H1 (cell line): ENCODE data around the gene TNFAIP2. TPM values are rescaled to one million over a fixed set of nuclear protein-coding genes. Genes with fewer than 3 reads are reported as not detected.

Experiments used
- CTCF ChIA-PET: fragments of 300-600 bp; sonication (Branson Sonifier 250); formaldehyde crosslinking; loops from one replicate; lab custom pipeline; 2021; ENCODE audit not compliant: partially characterized antibody; lab: Charles Lee
- POLR2A ChIA-PET: fragments of 300-600 bp; sonication (Branson Sonifier 250); formaldehyde crosslinking; loops from one replicate; lab custom pipeline; 2021; ENCODE audit warnings: inconsistent platforms; ENCODE audit not compliant: partially characterized antibody; lab: Charles Lee
- DNase-seq, 2 experiments: peaks; one replicate each; pipeline versions ENCODE4 v3.0.0 to v3.0.0-alpha.2; 2010 to 2022; ENCODE audit warnings: low spot score in 2 of 2, low read depth in 1 of 2, mixed read lengths in 1 of 2
- FAIRE-seq: peaks from 2 replicates; lab custom pipeline; 2011; peaks lifted over from hg19 to GRCh38; lab: Jason Lieb, UNC
- H2AFZ ChIP-seq: 2 replicates; pipeline ENCODE4 v1.8.1; 2012; ENCODE audit warnings: low read length, inconsistent platforms
- H2AK5ac ChIP-seq: 2 replicates; pipeline ENCODE4 v1.6.1; 2013; ENCODE audit warnings: low read depth, low read length
- H2BK120ac ChIP-seq: replicated peaks from 2 replicates; pipeline ENCODE3; 2013; ENCODE audit warnings: low read depth, low read length, inconsistent platforms
- H2BK12ac ChIP-seq: 2 replicates; pipeline ENCODE4 v1.6.1; 2013; ENCODE audit warnings: low read depth, low read length
- H2BK15ac ChIP-seq: 2 replicates; pipeline ENCODE4 v1.6.1; 2013; ENCODE audit warnings: low read length
- H2BK20ac ChIP-seq: 2 replicates; pipeline ENCODE4 v1.6.1; 2013; ENCODE audit warnings: low read length
- H2BK5ac ChIP-seq: 2 replicates; pipeline ENCODE4 v1.6.1; 2013; ENCODE audit warnings: low read depth, low read length
- H3K14ac ChIP-seq: 2 replicates; pipeline ENCODE4 v1.6.1; 2013; ENCODE audit warnings: inconsistent platforms; ENCODE audit not compliant: insufficient read length
- H3K18ac ChIP-seq: 2 replicates; pipeline ENCODE4 v1.6.1; 2013; ENCODE audit warnings: low read length; ENCODE audit errors: extremely low read depth
- H3K23ac ChIP-seq: 2 replicates; pipeline ENCODE4 v1.6.1; 2013; ENCODE audit warnings: inconsistent platforms; ENCODE audit not compliant: insufficient read length
- H3K23me2 ChIP-seq: 2 replicates; pipeline ENCODE4 v1.6.1; 2013; ENCODE audit warnings: low read depth, low read length
- H3K27ac ChIP-seq: 2 replicates; pipeline ENCODE4 v1.6.1; 2011; ENCODE audit warnings: low read depth, low read length, inconsistent platforms
- H3K27me3 ChIP-seq, 4 experiments: replicated peaks in 1 of 4; 1 replicate in 1 of 4; 2 replicates in 3 of 4; pipeline versions ENCODE4 v1.6.1 to v1.8.1; 2011 to 2013; ENCODE audit warnings: low read length in 3 of 4, mild to moderate bottlenecking in 3 of 4, inconsistent platforms in 2 of 4, mixed read lengths in 2 of 4, moderate library complexity in 1 of 4; ENCODE audit not compliant: control insufficient read depth in 3 of 4, insufficient read depth in 3 of 4; ENCODE audit errors: extremely low read depth in 1 of 4
- H3K36me3 ChIP-seq, 4 experiments: 2 replicates each; pipeline versions ENCODE4 v1.6.1 to v1.8.1; 2011 to 2013; ENCODE audit warnings: mild to moderate bottlenecking in 4 of 4, low read length in 3 of 4, moderate library complexity in 2 of 4, control low read depth in 1 of 4, inconsistent platforms in 1 of 4; ENCODE audit not compliant: insufficient read depth in 4 of 4, control insufficient read depth in 2 of 4
- H3K4ac ChIP-seq: replicated peaks from 2 replicates; pipeline ENCODE3; 2013; ENCODE audit warnings: low read length, low read depth, mixed read lengths, inconsistent platforms; ENCODE audit not compliant: insufficient read length
- H3K4me1 ChIP-seq, 4 experiments: replicated peaks in 1 of 4; 1 replicate in 1 of 4; 2 replicates in 3 of 4; pipeline versions ENCODE4 v1.6.1 to v1.8.1; 2011 to 2013; ENCODE audit warnings: low read length in 3 of 4, inconsistent platforms in 2 of 4, mixed read lengths in 1 of 4; ENCODE audit not compliant: insufficient read depth in 4 of 4, control insufficient read depth in 3 of 4
- H3K4me2 ChIP-seq, 2 experiments: 2 replicates each; pipeline versions ENCODE4 v1.6.1 to v1.8.1; 2011 to 2013; ENCODE audit warnings: low read depth in 2 of 2, low read length in 2 of 2, control low read depth in 1 of 2, inconsistent platforms in 1 of 2, mild to moderate bottlenecking in 1 of 2; ENCODE audit not compliant: insufficient read depth in 1 of 2
- H3K4me3 ChIP-seq, 4 experiments: fragments of 200-600, 300-600 bp in 1 of 4; sonication (generic), shearing (Covaris generic), sonication (Bioruptor Twin) in 1 of 4; 2 replicates each; pipeline versions ENCODE4 v1.5.1 to v1.8.1; 2011 to 2016; ENCODE audit warnings: low read length in 4 of 4, low read depth in 3 of 4, control low read depth in 2 of 4, inconsistent platforms in 2 of 4, mild to moderate bottlenecking in 2 of 4, mixed read lengths in 1 of 4, moderate library complexity in 1 of 4; ENCODE audit not compliant: insufficient read depth in 2 of 4; ENCODE audit errors: extremely low read depth in 1 of 4
- H3K56ac ChIP-seq: replicated peaks from 2 replicates; pipeline ENCODE3; 2013; ENCODE audit warnings: low read depth, mild to moderate bottlenecking, mixed read lengths, low read length, inconsistent platforms; ENCODE audit not compliant: insufficient read length
- H3K79me1 ChIP-seq: 2 replicates; pipeline ENCODE4 v1.6.1; 2013; ENCODE audit warnings: low read depth, low read length, control low read depth
- H3K79me2 ChIP-seq, 2 experiments: 2 replicates each; pipeline versions ENCODE4 v1.6.1 to v1.8.1; 2012 to 2013; ENCODE audit warnings: low read length in 2 of 2, mild to moderate bottlenecking in 2 of 2, inconsistent platforms in 1 of 2; ENCODE audit not compliant: insufficient read depth in 2 of 2, control insufficient read depth in 1 of 2
- H3K9ac ChIP-seq, 4 experiments: replicated peaks in 1 of 4; 1 replicate in 1 of 4; 2 replicates in 3 of 4; pipeline versions ENCODE4 v1.6.1 to v1.8.1; 2011 to 2013; ENCODE audit warnings: low read depth in 3 of 4, low read length in 3 of 4, control low read depth in 2 of 4, mild to moderate bottlenecking in 2 of 4, moderate library complexity in 2 of 4, inconsistent platforms in 1 of 4; ENCODE audit errors: extremely low read depth in 1 of 4
- H3K9me3 ChIP-seq, 2 experiments: 2 replicates each; pipeline versions ENCODE4 v1.6.1 to v1.8.1; 2012 to 2013; ENCODE audit warnings: mild to moderate bottlenecking in 2 of 2, moderate library complexity in 2 of 2, control low read depth in 1 of 2, inconsistent platforms in 1 of 2, low read depth in 1 of 2, low read length in 1 of 2, mixed read lengths in 1 of 2; ENCODE audit not compliant: insufficient read depth in 2 of 2
- H4K20me1 ChIP-seq, 2 experiments: replicated peaks in 1 of 2; 2 replicates each; pipeline versions ENCODE3 to v1.8.1; 2011 to 2013; ENCODE audit warnings: inconsistent platforms in 2 of 2, low read length in 2 of 2, mild to moderate bottlenecking in 1 of 2; ENCODE audit not compliant: insufficient read depth in 2 of 2, control insufficient read depth in 1 of 2
- H4K5ac ChIP-seq: 2 replicates; pipeline ENCODE4 v1.6.1; 2013; ENCODE audit warnings: low read length, low read depth, mixed read lengths, inconsistent platforms; ENCODE audit not compliant: insufficient read length
- H4K8ac ChIP-seq: 2 replicates; pipeline ENCODE4 v1.8.0; 2013; ENCODE audit warnings: mild to moderate bottlenecking, moderate library complexity, low read length, inconsistent platforms; ENCODE audit not compliant: insufficient read depth; ENCODE audit errors: extremely low read depth
- H4K91ac ChIP-seq: replicated peaks from 2 replicates; pipeline ENCODE3; 2013; ENCODE audit warnings: low read length, mixed read lengths, inconsistent platforms; ENCODE audit not compliant: insufficient read length
- GABPA ChIP-seq: IDR thresholded peaks from 2 replicates; pipeline ENCODE4 v1.6.1; 2011; ENCODE audit warnings: mild to moderate bottlenecking, low read length, moderate library complexity, borderline replicate concordance; ENCODE audit not compliant: insufficient read depth
- KDM4A ChIP-seq: IDR thresholded peaks from one replicate; pipeline ENCODE4 v1.7.1; 2012; ENCODE audit warnings: low read depth, mild to moderate bottlenecking, moderate library complexity, low read length, inconsistent platforms; ENCODE audit not compliant: severe bottlenecking
- MAFK ChIP-seq: IDR thresholded peaks from 2 replicates; pipeline ENCODE4 v1.6.1; 2012; ENCODE audit warnings: low read depth, mild to moderate bottlenecking, improper control_type of control experiment, low read length
- RBBP5 ChIP-seq: IDR thresholded peaks from 2 replicates; pipeline ENCODE4 v1.7.1; 2012; ENCODE audit warnings: low read depth, mild to moderate bottlenecking, inconsistent platforms, low read length, moderate library complexity, borderline replicate concordance
- WGBS, 2 experiments: shearing (Covaris generic) in 1 of 2; methylation state at CpG; one replicate each; pipeline versions ENCODE4 v1.1.6 to v1.1.7; 2013 to 2015; ENCODE audit warnings: low lambda C conversion rate in 2 of 2, mixed read lengths in 2 of 2, inconsistent platforms in 1 of 2, low coverage in 1 of 2, missing lambda C conversion rate in 1 of 2; ENCODE audit not compliant: insufficient replicate concordance in 2 of 2, insufficient coverage in 1 of 2, insufficient read length in 1 of 2; ENCODE audit errors: extremely low coverage in 1 of 2, missing lambda C conversion rate in 1 of 2; 5-methylcytosine and 5-hydroxymethylcytosine counted together
- polyA plus RNA-seq, 7 experiments: library from polyadenylated mRNA; depleted of rRNA in 3 of 7; stranded (reverse) in 5 of 7; unstranded in 2 of 7; fragments of >200 nt in 5 of 7; fragments of 200-250 nt in 2 of 7; gene quantifications; 1 replicate in 5 of 7; 2 replicates in 1 of 7; 4 replicates in 1 of 7; pipeline versions ENCODE4 v1.2.1 to v1.2.3, GENCODE V29; 2011 to 2013; ENCODE audit warnings: missing spikeins in 2 of 7, mixed read lengths in 2 of 7
- total RNA-seq: library from RNA; stranded (reverse); fragmentation: NEBNext Ultra II Directional; extraction: Animal tissue kit (Norgen Biotek cat#: 25700); gene quantifications from 2 replicates; pipeline ENCODE4 v1.2.1, GENCODE V29; 2021
- TF ChIP-seq, protein P1 (sequence below), 3 experiments: IDR thresholded peaks; 1 replicate in 2 of 3; 2 replicates in 1 of 3; pipeline versions ENCODE4 v1.5.1 to v1.6.1; 2011; ENCODE audit warnings: low read length in 3 of 3, mild to moderate bottlenecking in 3 of 3, inconsistent platforms in 2 of 3, low read depth in 1 of 3, moderate library complexity in 1 of 3; ENCODE audit not compliant: insufficient read depth in 1 of 3; ENCODE audit errors: control extremely low read depth in 1 of 3
- TF ChIP-seq, protein P2 (sequence below): IDR thresholded peaks from 2 replicates; pipeline ENCODE4 v1.6.1; 2012; ENCODE audit warnings: inconsistent platforms

TNFAIP2 gene
- total and polyA plus RNA-seq, 2 of the 8 experiments (the other 6 are each of a cell fraction or from before 2014, with no cell fraction given): 28.3 to 34.5 TPM

DNA sequence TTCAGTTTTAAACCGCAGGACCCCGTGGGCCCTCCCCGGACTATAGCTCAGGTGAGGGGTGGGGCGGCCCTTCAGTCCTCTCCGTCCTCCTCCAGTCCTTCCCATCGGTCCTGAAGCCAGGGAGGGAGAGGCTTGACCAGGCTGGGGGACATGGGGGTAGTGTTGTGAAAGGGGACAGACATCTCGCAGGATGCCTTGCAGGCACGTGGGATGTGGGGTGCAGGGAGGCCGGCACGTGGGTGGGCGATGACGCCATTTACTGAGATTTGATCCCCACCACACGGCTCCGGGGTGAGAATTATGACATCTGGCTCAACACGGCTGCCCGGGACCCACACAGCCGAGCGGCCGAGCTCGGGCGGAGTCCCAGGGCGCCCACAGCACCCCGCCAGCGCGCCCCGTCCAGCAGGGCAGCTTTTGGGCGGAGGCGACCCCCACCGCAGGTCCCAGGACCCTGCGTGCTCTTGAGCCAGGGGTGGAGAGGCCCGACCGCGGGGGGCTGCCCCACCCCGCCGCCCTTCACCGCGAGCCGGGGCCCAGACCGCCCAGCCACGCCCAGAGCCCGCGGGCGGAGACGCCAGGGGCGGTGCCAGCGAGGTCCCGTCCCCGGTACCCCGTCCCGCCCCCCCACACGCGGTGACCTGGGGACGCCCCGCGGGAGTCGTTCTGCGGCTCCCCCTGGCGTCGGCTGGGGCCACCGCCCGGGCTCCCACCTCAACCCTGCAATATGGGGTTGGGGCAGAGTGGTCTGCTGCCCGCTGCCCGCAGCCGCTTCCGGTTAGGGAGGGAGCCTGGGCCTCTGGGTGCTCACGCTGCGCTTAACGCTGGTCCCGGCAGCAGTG lies 32.0 kb upstream of the TNFAIP2 start:
- Histone ChIP-seq H3K27me3 (peaks cover 0 to 12% (median 6%) of the 10 kb centered on the region in 4 experiments; a peak in 4 of 7 replicates), H2BK5ac (no peak overlapping the region; the same call in 1 of the 2 replicates), H3K18ac (peak overlapping the region; percentile 68; the same call in 1 of the 2 replicates), H3K4me1 (peaks cover 2 to 13% (median 4%) of the 10 kb centered on the region in 4 experiments; a peak in 6 of 7 replicates), H3K56ac (no peak overlapping the region), H2BK15ac (peak overlapping the region; percentile 81; the same call in 1 of the 2 replicates), H3K23me2 (peaks cover 4% of the 10 kb centered on the region; the same call in 1 of the 2 replicates), H2BK20ac (no peak overlapping the region), H3K79me2 (no peaks in the 10 kb centered on the region), H3K36me3 (no peaks in the 10 kb centered on the region), H3K9me3 (no peaks in the 10 kb centered on the region), H2BK12ac (peak overlapping the region; percentile 84; the same call in 1 of the 2 replicates), H3K14ac (no peak overlapping the region), H3K4ac (no peak overlapping the region), H3K4me3 (peak overlapping the region; percentile 18 to 59 (median 30); a peak in 7 of 8 replicates), H3K23ac (no peak overlapping the region), H3K4me2 (peak overlapping the region; percentile 69 to 82), H2AFZ (peak overlapping the region; percentile 15; the same call in 1 of the 2 replicates), H2AK5ac (no peak overlapping the region), H4K20me1 (peaks cover 0 to 1% of the 10 kb centered on the region in 2 experiments), H3K27ac (no peak overlapping the region), H4K8ac (peak overlapping the region; percentile 94), H4K91ac (no peak overlapping the region), H3K79me1 (no peaks in the 10 kb centered on the region), H3K9ac (no peak overlapping the region), H4K5ac (no peak overlapping the region), H2BK120ac (no peak overlapping the region)
- ChIA-PET CTCF (interaction anchor here (0.6 to 5.2 kb wide), 12 partner anchors 9 to 1044 kb away, joined by 3 to 43 read pairs (median 5); no protein-coding TSS in a partner anchor), POLR2A (no interaction called here)
- peak in 1 of 2 experiments; percentile 76 for DNase-seq
- FAIRE-seq: no peak
- 19% methylated on average over 32 of the region's 69 CpGs; no CpG with 5 or more reads in 1 of the 2 experiments for WGBS, 2 experiments
- 0 out of 2 replicates have a peak, but pooled peaks have one; percentile 40 for TF ChIP-seq RBBP5
- 0 out of 2 replicates have a peak, but pooled peaks have one; percentile 24 for TF ChIP-seq GABPA
- TF ChIP-seq, protein P1, sequence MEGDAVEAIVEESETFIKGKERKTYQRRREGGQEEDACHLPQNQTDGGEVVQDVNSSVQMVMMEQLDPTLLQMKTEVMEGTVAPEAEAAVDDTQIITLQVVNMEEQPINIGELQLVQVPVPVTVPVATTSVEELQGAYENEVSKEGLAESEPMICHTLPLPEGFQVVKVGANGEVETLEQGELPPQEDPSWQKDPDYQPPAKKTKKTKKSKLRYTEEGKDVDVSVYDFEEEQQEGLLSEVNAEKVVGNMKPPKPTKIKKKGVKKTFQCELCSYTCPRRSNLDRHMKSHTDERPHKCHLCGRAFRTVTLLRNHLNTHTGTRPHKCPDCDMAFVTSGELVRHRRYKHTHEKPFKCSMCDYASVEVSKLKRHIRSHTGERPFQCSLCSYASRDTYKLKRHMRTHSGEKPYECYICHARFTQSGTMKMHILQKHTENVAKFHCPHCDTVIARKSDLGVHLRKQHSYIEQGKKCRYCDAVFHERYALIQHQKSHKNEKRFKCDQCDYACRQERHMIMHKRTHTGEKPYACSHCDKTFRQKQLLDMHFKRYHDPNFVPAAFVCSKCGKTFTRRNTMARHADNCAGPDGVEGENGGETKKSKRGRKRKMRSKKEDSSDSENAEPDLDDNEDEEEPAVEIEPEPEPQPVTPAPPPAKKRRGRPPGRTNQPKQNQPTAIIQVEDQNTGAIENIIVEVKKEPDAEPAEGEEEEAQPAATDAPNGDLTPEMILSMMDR (IDR thresholded peaks at IDR 0.05; ENCODE audit: control extremely low read depth in 1 of 3, insufficient read depth in 1 of 3, low read depth in 1 of 3, low read length in 3 of 3): peak in 2 of 3 experiments; percentile 36 to 43; a peak in 3 of 4 replicates
- TF ChIP-seq, protein P2, sequence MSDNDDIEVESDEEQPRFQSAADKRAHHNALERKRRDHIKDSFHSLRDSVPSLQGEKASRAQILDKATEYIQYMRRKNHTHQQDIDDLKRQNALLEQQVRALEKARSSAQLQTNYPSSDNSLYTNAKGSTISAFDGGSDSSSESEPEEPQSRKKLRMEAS: peak; percentile 71
- TF ChIP-seq MAFK: no peak
- peak; percentile 61 for TF ChIP-seq KDM4A
